LNCAP (cell line): ENCODE data around the gene P2RY6.

Source experiments
- CTCF ChIP-seq: fragments of 450-650 bp; IDR thresholded peaks from 2 replicates; pipeline ENCODE4 v1.5.1; 2017; ENCODE audit warnings: mild to moderate bottlenecking

P2RY6 gene

GRCh38 chr11:73267122-73267846 lies 4.9 kb upstream of the P2RY6 start:
- TF ChIP-seq CTCF = no peak

DNA sequence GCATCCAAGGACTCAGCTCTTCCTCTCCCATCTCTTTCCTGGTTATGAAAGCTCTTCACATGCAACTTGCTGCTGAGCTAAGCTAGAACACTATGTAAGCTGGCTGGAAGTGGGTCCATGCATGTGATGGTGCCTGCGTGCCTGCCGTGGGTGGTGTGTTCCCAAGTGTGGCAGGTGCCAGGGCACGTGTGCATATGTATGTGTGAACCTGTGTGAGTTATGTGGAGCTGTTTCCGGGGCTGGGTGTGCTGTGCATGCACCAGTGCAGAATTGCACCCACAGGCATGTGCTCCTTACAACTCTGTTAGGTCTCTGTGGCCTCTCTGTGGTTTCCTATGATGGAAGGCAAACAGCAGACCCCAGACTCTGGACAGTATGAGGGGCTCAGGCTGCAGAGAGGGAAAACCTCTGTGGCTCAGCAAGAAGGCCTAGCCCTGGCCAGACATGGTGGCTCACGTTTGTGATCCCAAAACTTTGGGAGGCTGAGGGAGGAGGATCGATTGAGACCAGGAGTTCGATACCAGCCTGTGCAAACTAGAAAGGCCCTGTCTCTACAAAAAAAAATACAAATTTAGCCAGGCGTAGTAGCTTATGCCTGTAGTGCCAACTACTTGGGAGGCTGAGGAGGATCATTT lies 4.1 kb upstream of the P2RY6 start:
- no peak for TF ChIP-seq CTCF

DNA sequence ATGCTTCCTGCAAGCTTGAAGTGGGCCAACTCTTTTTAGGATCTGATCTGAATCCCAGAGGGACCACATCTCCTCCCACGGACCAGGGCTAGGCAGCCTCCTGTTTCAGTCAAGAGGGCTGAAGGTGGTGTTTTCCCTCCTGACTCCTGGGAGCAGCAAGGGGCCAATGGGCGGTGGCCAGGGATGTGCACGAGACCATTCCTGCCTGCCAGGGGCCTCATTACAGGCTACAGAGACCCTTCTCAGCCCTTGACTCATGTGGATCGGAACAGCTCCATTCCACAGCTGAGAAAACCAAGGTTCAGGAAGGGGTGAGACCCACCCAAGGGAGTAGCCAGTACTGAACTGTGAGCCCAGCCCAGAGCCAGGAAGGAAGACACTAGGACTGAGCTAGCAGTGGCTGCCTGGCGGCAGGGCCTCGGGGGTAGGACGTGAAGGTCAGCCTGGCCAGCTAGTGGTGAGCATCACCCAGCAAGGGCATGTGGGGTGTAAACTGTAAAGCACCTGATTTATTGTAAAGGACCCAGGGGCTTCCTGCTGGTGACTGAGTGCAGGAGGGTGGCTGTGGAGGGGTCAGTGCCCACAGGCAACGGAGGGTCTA lies 3.4 kb upstream of the P2RY6 start:
- no peak for TF ChIP-seq CTCF

- no peak for TF ChIP-seq CTCF
These were observed 2.6 kb upstream of the P2RY6 start for GRCh38 chr11:73269459-73270015.

- TF ChIP-seq CTCF = no peak
These were observed 1.9 kb upstream of the P2RY6 start for GRCh38 chr11:73270016-73270854.

DNA sequence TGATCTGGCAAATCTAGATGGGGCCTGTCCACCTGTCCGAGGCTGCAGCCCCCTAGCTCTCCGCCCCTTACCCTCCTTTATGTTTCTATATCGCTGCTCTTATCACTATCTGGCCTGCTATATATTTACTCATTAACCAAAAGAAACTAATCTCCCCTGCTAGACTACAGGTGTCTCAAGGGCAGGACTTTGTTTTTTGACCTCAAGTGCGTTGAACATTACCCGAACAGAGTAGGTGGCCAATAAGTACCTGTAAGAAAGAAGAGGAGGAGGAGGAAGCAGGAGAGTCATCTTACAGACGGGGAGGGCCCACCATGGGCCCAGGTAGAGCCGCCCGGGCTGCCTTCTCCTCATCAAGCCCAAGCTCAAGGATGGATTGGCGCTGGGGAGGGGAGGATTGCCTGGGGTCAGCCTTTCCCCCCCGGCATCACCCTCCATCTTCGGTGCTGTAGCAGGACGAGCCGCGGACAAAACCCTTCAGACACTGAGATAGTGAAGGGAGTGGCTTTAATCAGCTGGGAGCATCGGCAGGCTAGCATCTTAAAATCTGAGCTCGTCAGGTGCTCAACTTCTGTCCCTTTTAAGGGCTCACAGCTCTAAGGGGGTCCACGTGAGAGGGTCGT lies 1.2 kb upstream of the P2RY6 start:
- no peak for TF ChIP-seq CTCF

DNA sequence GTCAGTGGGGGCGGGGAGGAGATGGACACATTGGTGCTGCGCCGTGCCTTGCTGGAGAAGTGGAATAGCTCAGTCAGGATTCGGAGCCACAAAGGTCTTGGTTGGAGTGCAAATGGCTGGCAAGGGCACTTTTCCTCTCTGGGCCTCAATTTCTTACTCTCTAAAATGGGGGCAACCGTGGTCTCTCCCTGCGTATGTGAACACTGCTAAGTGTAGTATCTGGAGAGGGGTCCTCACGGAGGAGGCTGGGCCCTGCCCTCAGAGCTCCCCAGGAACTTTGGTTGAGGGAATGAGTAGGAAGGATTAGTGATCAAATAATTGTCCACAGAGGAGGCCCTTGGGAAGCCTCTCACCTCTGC lies 521 bp downstream of the P2RY6 start:
- TF ChIP-seq CTCF = no peak
